GM12878 (cell line): Measurements from ENCODE around the gene BEST4. TPM values are rescaled to one million over a fixed set of nuclear protein-coding genes. Genes with fewer than 3 reads are reported as not detected.
A peak's percentile ranks its signal among the peaks of the same experiment; 100 is the strongest.

ENCODE experiments used
- ASH2L ChIP-seq: fragments of 300-600, 200-600 bp; sonication (generic); IDR thresholded peaks from 2 replicates; pipeline ENCODE4 v1.6.1; 2017; ENCODE audit warnings: low read depth, mild to moderate bottlenecking, borderline replicate concordance
- BHLHE40 ChIP-seq, 2 experiments: fragments of 450-650 bp in 1 of 2; IDR thresholded peaks; 2 replicates each; pipeline ENCODE4 v1.6.1; 2011 to 2017; ENCODE audit warnings: low read depth in 2 of 2, borderline replicate concordance in 1 of 2, improper control_type of control experiment in 1 of 2, low read length in 1 of 2, mild to moderate bottlenecking in 1 of 2
- BMI1 ChIP-seq: fragments of 450-650 bp; IDR thresholded peaks from 2 replicates; pipeline ENCODE4 v1.6.1; 2016; ENCODE audit warnings: mild to moderate bottlenecking, moderate library complexity, borderline replicate concordance
- DPF2 ChIP-seq: fragments of 450-650 bp; IDR thresholded peaks from 2 replicates; pipeline ENCODE4 v1.6.1; 2017; ENCODE audit warnings: mild to moderate bottlenecking
- KLF5 ChIP-seq: fragments of 450-650 bp; IDR thresholded peaks from 2 replicates; pipeline ENCODE4 v1.6.1; 2014; ENCODE audit warnings: mild to moderate bottlenecking; ENCODE audit not compliant: partially characterized antibody
- MXI1 ChIP-seq: fragments of 150-350 bp; IDR thresholded peaks from 2 replicates; pipeline ENCODE4 v1.6.1; 2011; ENCODE audit warnings: low read depth, mild to moderate bottlenecking, inconsistent platforms, low read length, improper control_type of control experiment
- RAD21 ChIP-seq: IDR thresholded peaks from 2 replicates; pipeline ENCODE4 v1.6.1; 2011; ENCODE audit warnings: mild to moderate bottlenecking, low read depth, low read length, moderate library complexity; ENCODE audit not compliant: insufficient read depth
- RFX5 ChIP-seq: IDR thresholded peaks from 2 replicates; pipeline ENCODE4 v1.6.1; 2011; ENCODE audit warnings: low read depth, low read length, improper control_type of control experiment
- SIX5 ChIP-seq: IDR thresholded peaks from 2 replicates; pipeline ENCODE4 v1.6.1; 2011; ENCODE audit warnings: mild to moderate bottlenecking, low read depth, low read length, moderate library complexity; ENCODE audit not compliant: severe bottlenecking
- SP1 ChIP-seq: IDR thresholded peaks from one replicate; pipeline ENCODE4 v1.6.1; 2011; ENCODE audit warnings: low read depth, low read length
- SRF ChIP-seq, 2 experiments: IDR thresholded peaks; 2 replicates each; pipeline ENCODE4 v1.6.1; 2011; ENCODE audit warnings: low read depth in 2 of 2, low read length in 2 of 2, mild to moderate bottlenecking in 1 of 2, moderate library complexity in 1 of 2
- ZNF622 ChIP-seq: fragments of 450-650 bp; IDR thresholded peaks from 2 replicates; pipeline ENCODE4 v1.6.1; 2017; ENCODE audit warnings: mild to moderate bottlenecking, inconsistent platforms
- polyA plus RNA-seq, 11 experiments: library from polyadenylated mRNA; depleted of rRNA in 4 of 11; unstranded in 6 of 11; stranded (reverse) in 5 of 11; fragments of >200 nt; fragmentation: Nextera tagmentation in 4 of 11; fragmentation: Illumina TruSeq in 1 of 11; extraction: Ambion mirVana in 4 of 11; extraction: Trizol in 1 of 11; gene quantifications; 1 replicate in 1 of 11; 2 replicates in 10 of 11; pipeline versions ENCODE4 v1.2.1 to v1.2.3, GENCODE V29; 2011 to 2016; ENCODE audit warnings: inconsistent platforms in 2 of 11, missing spikeins in 2 of 11, low read depth in 1 of 11
- total RNA-seq, 4 experiments: library from RNA; depleted of rRNA in 3 of 4; stranded (reverse); fragments of >200 nt in 3 of 4; fragmentation: Illumina TruSeq in 1 of 4; extraction: Trizol in 1 of 4; gene quantifications; 2 replicates each; pipeline versions ENCODE4 v1.2.1 to v1.2.3, GENCODE V29; 2013 to 2021
- TF ChIP-seq, protein P1 (sequence below): IDR thresholded peaks from 2 replicates; pipeline ENCODE4 v1.6.1; 2011; ENCODE audit warnings: low read depth, mild to moderate bottlenecking, low read length, moderate library complexity, borderline replicate concordance; ENCODE audit errors: extremely low read depth
- TF ChIP-seq, protein P2 (sequence below), 3 experiments: IDR thresholded peaks in 2 of 3; conservative IDR thresholded peaks in 1 of 3; 2 replicates each; pipeline ENCODE4 v1.5.1; 2011; ENCODE audit warnings: low read depth in 3 of 3, low read length in 3 of 3, mild to moderate bottlenecking in 3 of 3, control low read depth in 2 of 3, moderate library complexity in 2 of 3, inconsistent platforms in 1 of 3, mixed read lengths in 1 of 3; ENCODE audit not compliant: control insufficient read depth in 2 of 3, insufficient read depth in 1 of 3; ENCODE audit errors: extremely low read depth in 1 of 3
- TF ChIP-seq, protein P3 (sequence below): fragments of 450-650 bp; IDR thresholded peaks from 2 replicates; pipeline ENCODE4 v1.6.1; 2016; ENCODE audit warnings: mild to moderate bottlenecking
- TF ChIP-seq, protein P4 (sequence below): fragments of 450-650 bp; formaldehyde crosslinking; IDR thresholded peaks from 2 replicates; pipeline ENCODE4 v1.4.0; 2022; ENCODE audit warnings: mild to moderate bottlenecking, moderate library complexity
- TF ChIP-seq, protein P5 (sequence below): IDR thresholded peaks from 2 replicates; pipeline ENCODE4 v1.6.1; 2012; ENCODE audit warnings: low read depth, low read length, improper control_type of control experiment
- TF ChIP-seq, protein P6 (sequence below): fragments of 450-650 bp; IDR thresholded peaks from 2 replicates; pipeline ENCODE4 v1.6.1; 2016; ENCODE audit warnings: mild to moderate bottlenecking

Gene BEST4
- total and polyA plus RNA-seq, 10 of the 15 experiments (the other 5 are each of a cell fraction or from before 2014, with no cell fraction given) = 0.06 to 1.3 (median 0.42) TPM

DNA sequence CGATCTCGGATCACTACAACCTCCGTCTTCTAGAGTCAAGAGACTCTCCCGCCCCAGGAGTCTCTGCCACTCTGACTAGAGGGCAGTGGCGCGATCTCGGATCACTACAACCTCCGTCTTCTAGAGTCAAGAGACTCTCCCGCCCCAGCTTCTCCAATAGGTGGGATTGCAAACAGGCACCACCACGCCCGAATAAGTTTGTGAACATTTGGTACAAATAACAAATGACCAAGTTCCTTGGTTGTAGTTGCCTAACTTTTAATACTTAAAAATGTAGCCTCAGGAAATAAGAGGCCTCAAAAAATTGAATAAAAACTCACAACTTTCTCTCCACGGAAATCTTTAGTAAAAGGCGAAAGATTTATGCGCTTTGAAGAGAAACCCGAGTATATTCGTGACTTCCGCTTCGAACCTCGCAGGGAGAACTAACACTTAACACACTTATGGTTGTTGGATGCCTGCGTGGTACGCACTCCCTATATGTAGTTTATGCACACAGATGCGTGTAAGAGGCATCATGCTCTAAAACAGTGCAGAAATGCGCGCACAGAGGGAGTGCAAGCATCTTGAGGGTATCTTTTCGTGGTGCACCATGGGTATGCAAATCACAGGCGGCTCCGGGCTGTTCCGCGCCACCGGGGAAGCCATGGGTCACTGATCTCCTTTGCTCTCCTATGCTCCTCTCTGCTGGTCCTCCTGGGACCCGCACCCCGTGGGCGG lies 31.8 kb upstream of the BEST4 start (continued):
- TF ChIP-seq, protein P1, sequence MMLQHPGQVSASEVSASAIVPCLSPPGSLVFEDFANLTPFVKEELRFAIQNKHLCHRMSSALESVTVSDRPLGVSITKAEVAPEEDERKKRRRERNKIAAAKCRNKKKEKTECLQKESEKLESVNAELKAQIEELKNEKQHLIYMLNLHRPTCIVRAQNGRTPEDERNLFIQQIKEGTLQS = no peak
- TF ChIP-seq RAD21 (peak; percentile 26; the same call in 1 of the 2 replicates), SP1 (peak; percentile 62), BMI1 (peak; percentile 90), MXI1 (no peak), ZNF622 (no peak), SIX5 (peak; percentile 17), RFX5 (no peak), KLF5 (peak; percentile 90), SRF (IDR thresholded peaks at IDR 0.05; ENCODE audit: low read depth in 2 of 2, low read length in 2 of 2) (0 out of 4 replicates have a peak, but pooled peaks of 1 of the 2 experiments have one; percentile 1), BHLHE40 (IDR thresholded peaks at IDR 0.05; ENCODE audit: borderline replicate concordance in 1 of 2, low read depth in 2 of 2, low read length in 1 of 2) (peak in 1 of 2 experiments; percentile 47; a peak in 2 of 4 replicates), ASH2L (no peak), DPF2 (peak; percentile 40; the same call in 1 of the 2 replicates)
- TF ChIP-seq, protein P2, sequence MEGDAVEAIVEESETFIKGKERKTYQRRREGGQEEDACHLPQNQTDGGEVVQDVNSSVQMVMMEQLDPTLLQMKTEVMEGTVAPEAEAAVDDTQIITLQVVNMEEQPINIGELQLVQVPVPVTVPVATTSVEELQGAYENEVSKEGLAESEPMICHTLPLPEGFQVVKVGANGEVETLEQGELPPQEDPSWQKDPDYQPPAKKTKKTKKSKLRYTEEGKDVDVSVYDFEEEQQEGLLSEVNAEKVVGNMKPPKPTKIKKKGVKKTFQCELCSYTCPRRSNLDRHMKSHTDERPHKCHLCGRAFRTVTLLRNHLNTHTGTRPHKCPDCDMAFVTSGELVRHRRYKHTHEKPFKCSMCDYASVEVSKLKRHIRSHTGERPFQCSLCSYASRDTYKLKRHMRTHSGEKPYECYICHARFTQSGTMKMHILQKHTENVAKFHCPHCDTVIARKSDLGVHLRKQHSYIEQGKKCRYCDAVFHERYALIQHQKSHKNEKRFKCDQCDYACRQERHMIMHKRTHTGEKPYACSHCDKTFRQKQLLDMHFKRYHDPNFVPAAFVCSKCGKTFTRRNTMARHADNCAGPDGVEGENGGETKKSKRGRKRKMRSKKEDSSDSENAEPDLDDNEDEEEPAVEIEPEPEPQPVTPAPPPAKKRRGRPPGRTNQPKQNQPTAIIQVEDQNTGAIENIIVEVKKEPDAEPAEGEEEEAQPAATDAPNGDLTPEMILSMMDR (IDR thresholded peaks at IDR 0.05 in 2 of 3, conservative IDR thresholded peaks at IDR 0.05 in 1 of 3; ENCODE audit: control insufficient read depth in 2 of 3, extremely low read depth in 1 of 3, insufficient read depth in 1 of 3, low read depth in 3 of 3, low read length in 3 of 3) = peak in 2 of 3 experiments; percentile 15 to 29; a peak in 2 of 6 replicates
- TF ChIP-seq, protein P3, sequence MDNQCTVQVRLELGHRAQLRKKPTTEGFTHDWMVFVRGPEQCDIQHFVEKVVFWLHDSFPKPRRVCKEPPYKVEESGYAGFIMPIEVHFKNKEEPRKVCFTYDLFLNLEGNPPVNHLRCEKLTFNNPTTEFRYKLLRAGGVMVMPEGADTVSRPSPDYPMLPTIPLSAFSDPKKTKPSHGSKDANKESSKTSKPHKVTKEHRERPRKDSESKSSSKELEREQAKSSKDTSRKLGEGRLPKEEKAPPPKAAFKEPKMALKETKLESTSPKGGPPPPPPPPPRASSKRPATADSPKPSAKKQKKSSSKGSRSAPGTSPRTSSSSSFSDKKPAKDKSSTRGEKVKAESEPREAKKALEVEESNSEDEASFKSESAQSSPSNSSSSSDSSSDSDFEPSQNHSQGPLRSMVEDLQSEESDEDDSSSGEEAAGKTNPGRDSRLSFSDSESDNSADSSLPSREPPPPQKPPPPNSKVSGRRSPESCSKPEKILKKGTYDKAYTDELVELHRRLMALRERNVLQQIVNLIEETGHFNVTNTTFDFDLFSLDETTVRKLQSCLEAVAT = peak; percentile 84
- TF ChIP-seq, protein P4, sequence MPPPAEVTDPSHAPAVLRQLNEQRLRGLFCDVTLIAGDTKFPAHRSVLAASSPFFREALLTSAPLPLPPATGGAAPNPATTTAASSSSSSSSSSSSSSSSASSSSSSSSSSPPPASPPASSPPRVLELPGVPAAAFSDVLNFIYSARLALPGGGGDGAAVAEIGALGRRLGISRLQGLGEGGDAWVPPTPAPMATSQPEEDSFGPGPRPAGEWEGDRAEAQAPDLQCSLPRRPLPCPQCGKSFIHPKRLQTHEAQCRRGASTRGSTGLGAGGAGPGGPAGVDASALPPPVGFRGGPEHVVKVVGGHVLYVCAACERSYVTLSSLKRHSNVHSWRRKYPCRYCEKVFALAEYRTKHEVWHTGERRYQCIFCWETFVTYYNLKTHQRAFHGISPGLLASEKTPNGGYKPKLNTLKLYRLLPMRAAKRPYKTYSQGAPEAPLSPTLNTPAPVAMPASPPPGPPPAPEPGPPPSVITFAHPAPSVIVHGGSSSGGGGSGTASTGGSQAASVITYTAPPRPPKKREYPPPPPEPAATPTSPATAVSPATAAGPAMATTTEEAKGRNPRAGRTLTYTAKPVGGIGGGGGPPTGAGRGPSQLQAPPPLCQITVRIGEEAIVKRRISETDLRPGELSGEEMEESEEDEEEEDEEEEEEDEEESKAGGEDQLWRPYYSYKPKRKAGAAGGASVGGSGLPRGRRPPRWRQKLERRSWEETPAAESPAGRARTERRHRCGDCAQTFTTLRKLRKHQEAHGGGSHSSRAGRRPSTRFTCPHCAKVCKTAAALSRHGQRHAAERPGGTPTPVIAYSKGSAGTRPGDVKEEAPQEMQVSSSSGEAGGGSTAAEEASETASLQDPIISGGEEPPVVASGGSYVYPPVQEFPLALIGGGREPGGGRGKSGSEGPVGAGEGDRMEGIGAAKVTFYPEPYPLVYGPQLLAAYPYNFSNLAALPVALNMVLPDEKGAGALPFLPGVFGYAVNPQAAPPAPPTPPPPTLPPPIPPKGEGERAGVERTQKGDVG (CRISPR knock-in tag) = peak; percentile 91
- TF ChIP-seq, protein P5, sequence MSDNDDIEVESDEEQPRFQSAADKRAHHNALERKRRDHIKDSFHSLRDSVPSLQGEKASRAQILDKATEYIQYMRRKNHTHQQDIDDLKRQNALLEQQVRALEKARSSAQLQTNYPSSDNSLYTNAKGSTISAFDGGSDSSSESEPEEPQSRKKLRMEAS = no peak
- TF ChIP-seq, protein P6, sequence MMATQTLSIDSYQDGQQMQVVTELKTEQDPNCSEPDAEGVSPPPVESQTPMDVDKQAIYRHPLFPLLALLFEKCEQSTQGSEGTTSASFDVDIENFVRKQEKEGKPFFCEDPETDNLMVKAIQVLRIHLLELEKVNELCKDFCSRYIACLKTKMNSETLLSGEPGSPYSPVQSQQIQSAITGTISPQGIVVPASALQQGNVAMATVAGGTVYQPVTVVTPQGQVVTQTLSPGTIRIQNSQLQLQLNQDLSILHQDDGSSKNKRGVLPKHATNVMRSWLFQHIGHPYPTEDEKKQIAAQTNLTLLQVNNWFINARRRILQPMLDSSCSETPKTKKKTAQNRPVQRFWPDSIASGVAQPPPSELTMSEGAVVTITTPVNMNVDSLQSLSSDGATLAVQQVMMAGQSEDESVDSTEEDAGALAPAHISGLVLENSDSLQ = peak; percentile 85
